Breast epithelium (tissue), 3 donors: ENCODE data around the gene DAPK1.

Source experiments
- POLR2A ChIP-seq: fragments of 450-650 bp; IDR thresholded peaks from one replicate; pipeline ENCODE4 v1.6.1; 2016; ENCODE audit warnings: antibody characterized with exemption, mild to moderate bottlenecking, moderate library complexity
- TF ChIP-seq, protein P1 (sequence below), 3 donors: fragments of 450-650 bp; IDR thresholded peaks; one replicate each; pipeline ENCODE4 v1.5.1; 2016 to 2017; ENCODE audit warnings: antibody characterized with exemption in 3 of 3, mild to moderate bottlenecking in 3 of 3, moderate library complexity in 3 of 3

DNA sequence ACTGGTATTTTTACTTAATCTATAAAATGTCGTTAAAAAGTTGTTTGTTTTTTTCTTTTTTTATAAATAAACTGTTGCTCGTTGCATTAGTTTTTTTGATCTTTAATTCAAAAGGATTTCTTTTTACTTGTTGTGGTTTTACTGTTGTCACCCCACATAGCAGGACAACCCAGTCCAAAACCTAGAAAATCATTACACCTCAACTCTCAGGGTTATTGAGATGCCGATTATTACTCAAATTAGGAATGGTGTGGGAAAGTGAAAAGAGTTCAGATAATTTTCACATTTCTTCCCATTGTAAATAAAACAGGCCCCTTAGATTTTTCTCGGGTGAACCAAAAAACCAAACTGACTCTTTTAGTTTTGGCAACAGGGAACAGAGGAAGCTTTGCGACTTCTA is 210.9 kb downstream of the DAPK1 start:
- TF ChIP-seq POLR2A = no peak
- TF ChIP-seq, protein P1, sequence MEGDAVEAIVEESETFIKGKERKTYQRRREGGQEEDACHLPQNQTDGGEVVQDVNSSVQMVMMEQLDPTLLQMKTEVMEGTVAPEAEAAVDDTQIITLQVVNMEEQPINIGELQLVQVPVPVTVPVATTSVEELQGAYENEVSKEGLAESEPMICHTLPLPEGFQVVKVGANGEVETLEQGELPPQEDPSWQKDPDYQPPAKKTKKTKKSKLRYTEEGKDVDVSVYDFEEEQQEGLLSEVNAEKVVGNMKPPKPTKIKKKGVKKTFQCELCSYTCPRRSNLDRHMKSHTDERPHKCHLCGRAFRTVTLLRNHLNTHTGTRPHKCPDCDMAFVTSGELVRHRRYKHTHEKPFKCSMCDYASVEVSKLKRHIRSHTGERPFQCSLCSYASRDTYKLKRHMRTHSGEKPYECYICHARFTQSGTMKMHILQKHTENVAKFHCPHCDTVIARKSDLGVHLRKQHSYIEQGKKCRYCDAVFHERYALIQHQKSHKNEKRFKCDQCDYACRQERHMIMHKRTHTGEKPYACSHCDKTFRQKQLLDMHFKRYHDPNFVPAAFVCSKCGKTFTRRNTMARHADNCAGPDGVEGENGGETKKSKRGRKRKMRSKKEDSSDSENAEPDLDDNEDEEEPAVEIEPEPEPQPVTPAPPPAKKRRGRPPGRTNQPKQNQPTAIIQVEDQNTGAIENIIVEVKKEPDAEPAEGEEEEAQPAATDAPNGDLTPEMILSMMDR (IDR thresholded peaks at IDR 0.05) = no peak
